ENCODE measurements around the gene NPR2.

Gene NPR2

GRCh38 chr9:35858458-35858857 is 67.1 kb downstream of the NPR2 start:
- no peak for DNase-seq (ENCODE audit: low spot score)

Data from SW480 (cell line).